CD8-positive, alpha-beta memory T cell (primary cell): Measurements from ENCODE around the gene MAP2K5. TPM values are rescaled to one million over a fixed set of nuclear protein-coding genes. Genes with fewer than 3 reads are reported as not detected.

Experiments
- CTCF ChIA-PET: fragments of 350-600 bp; sonication (Branson Sonifier 250); formaldehyde crosslinking; loops from one replicate; lab custom pipeline; 2021; ENCODE audit warnings: antibody characterized with exemption; lab: Charles Lee
- POLR2A ChIA-PET: fragments of 350-600 bp; sonication (Branson Sonifier 250); formaldehyde crosslinking; loops from one replicate; lab custom pipeline; 2021; ENCODE audit warnings: antibody characterized with exemption; lab: Charles Lee
- DNase-seq, 5 donors: peaks; one replicate each; pipeline versions ENCODE4 v3.0.0 to v3.0.0-alpha.2; 2020 to 2022; ENCODE audit warnings: mixed read lengths in 1 of 5
- H3K27ac ChIP-seq: one replicate; pipeline ENCODE4 v1.7.0; 2013; ENCODE audit warnings: low read depth, mild to moderate bottlenecking, low read length, moderate library complexity
- H3K27me3 ChIP-seq: 2 replicates; pipeline ENCODE4 v1.7.0; 2013; ENCODE audit warnings: low read length, mild to moderate bottlenecking; ENCODE audit not compliant: insufficient read depth, poor library complexity, severe bottlenecking
- H3K36me3 ChIP-seq: 2 replicates; pipeline ENCODE4 v1.7.0; 2013; ENCODE audit warnings: mild to moderate bottlenecking, low read length, moderate library complexity; ENCODE audit not compliant: insufficient read depth
- H3K4me1 ChIP-seq: 2 replicates; pipeline ENCODE4 v1.7.0; 2013; ENCODE audit warnings: mild to moderate bottlenecking, low read length, moderate library complexity; ENCODE audit not compliant: insufficient read depth
- H3K4me3 ChIP-seq: 2 replicates; pipeline ENCODE4 v1.7.0; 2013; ENCODE audit warnings: mild to moderate bottlenecking, low read length
- H3K9me3 ChIP-seq: 2 replicates; pipeline ENCODE4 v1.7.0; 2013; ENCODE audit warnings: mild to moderate bottlenecking, low read length
- H3K27ac Mint-ChIP-seq, 8 donors: one replicate each; pipeline ENCODE4 v1.8.0; 2020 to 2021; ENCODE audit warnings: mixed read lengths in 8 of 8, mild to moderate bottlenecking in 6 of 8, inconsistent platforms in 3 of 8, moderate library complexity in 3 of 8
- H3K27me3 Mint-ChIP-seq, 2 donors: one replicate each; pipeline ENCODE4 v1.8.0; 2020 to 2021; ENCODE audit warnings: mixed read lengths in 2 of 2, mild to moderate bottlenecking in 1 of 2, moderate library complexity in 1 of 2
- H3K36me3 Mint-ChIP-seq, 3 donors: one replicate each; pipeline ENCODE4 v1.8.0; 2020 to 2021; ENCODE audit warnings: mixed read lengths in 3 of 3, inconsistent platforms in 1 of 3, mild to moderate bottlenecking in 1 of 3
- H3K4me1 Mint-ChIP-seq, 3 donors: one replicate each; pipeline ENCODE4 v1.8.0; 2020 to 2021; ENCODE audit warnings: mixed read lengths in 3 of 3, inconsistent platforms in 1 of 3, mild to moderate bottlenecking in 1 of 3
- H3K4me3 Mint-ChIP-seq, 7 donors: one replicate each; pipeline ENCODE4 v1.8.0; 2020 to 2021; ENCODE audit warnings: mixed read lengths in 7 of 7, mild to moderate bottlenecking in 6 of 7, moderate library complexity in 4 of 7, inconsistent platforms in 2 of 7
- H3K9me3 Mint-ChIP-seq, 5 donors: one replicate each; pipeline ENCODE4 v1.8.0; 2020 to 2022; ENCODE audit warnings: mixed read lengths in 5 of 5, mild to moderate bottlenecking in 3 of 5, moderate library complexity in 2 of 5, inconsistent platforms in 1 of 5
- polyA plus RNA-seq: library from polyadenylated mRNA; unstranded; fragments of 300-500 nt; fragmentation: Illumina TruSeq; gene quantifications from one replicate; pipeline ENCODE4 v1.2.3, GENCODE V29; 2021
- total RNA-seq, 2 experiments: library from RNA; stranded (reverse); gene quantifications; one replicate each; pipeline ENCODE4 v1.2.3, GENCODE V29; 2021

The MAP2K5 gene
- total and polyA plus RNA-seq, 3 experiments from 2014 or later = 20.0 to 21.4 (median 20.1) TPM

DNA sequence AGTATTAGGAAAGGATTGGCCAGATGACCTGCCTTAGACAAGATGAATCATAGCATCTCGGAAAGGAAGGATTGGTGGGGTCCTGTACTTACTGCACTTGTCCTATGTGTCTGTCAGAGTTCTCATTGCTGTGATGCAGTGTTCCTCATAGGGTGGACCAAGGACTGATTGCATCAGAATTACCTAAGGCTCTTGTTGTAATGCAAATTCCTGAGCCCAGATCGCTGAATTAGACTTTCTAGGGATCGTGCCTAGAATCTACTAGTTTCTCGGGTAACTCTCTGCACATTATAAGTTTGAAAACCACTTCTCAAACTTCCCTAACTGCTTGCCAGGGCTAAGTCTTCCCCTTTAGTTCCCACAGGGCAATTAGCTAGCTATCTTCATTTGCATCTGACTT is 207.9 kb downstream of the MAP2K5 start:
- H3K27me3 Mint-ChIP-seq = no peaks in the 10 kb centered on the region
- no peak overlapping the region for H3K4me3 Mint-ChIP-seq
- H3K4me3 ChIP-seq = peak overlapping the region; percentile 8
- H3K27ac Mint-ChIP-seq = no peak overlapping the region
- DNase-seq = no peak
- no peaks in the 10 kb centered on the region for H3K27me3 ChIP-seq
- no peaks in the 10 kb centered on the region for H3K9me3 Mint-ChIP-seq
- H3K4me1 ChIP-seq = peaks cover 34% of the 10 kb centered on the region
- H3K4me1 Mint-ChIP-seq = peaks cover 24 to 32% (median 31%) of the 10 kb centered on the region in 3 donors
- ChIA-PET CTCF (no interaction called here), POLR2A (no interaction called here)
- H3K27ac ChIP-seq = no peak overlapping the region
- H3K9me3 ChIP-seq = no peaks in the 10 kb centered on the region
- no peaks in the 10 kb centered on the region for H3K36me3 ChIP-seq
- H3K36me3 Mint-ChIP-seq = peaks cover 4 to 8% (median 4%) of the 10 kb centered on the region in 3 donors

- H3K4me3 Mint-ChIP-seq = no peak overlapping the region
- peaks cover 0 to 2% (median 0%) of the 10 kb centered on the region in 3 donors for H3K36me3 Mint-ChIP-seq
- CTCF ChIA-PET = interaction anchor here (0.8 kb wide), 1 partner anchor 10 kb away, joined by 3 read pairs; no protein-coding TSS in a partner anchor
- DNase-seq = no peak
- no peak overlapping the region for H3K4me3 ChIP-seq
- peaks cover 40% of the 10 kb centered on the region for H3K4me1 ChIP-seq
- no peaks in the 10 kb centered on the region for H3K9me3 Mint-ChIP-seq
- no peak overlapping the region for H3K27ac ChIP-seq
- H3K9me3 ChIP-seq = no peaks in the 10 kb centered on the region
- POLR2A ChIA-PET = no interaction called here
- no peaks in the 10 kb centered on the region for H3K27me3 ChIP-seq
- peaks cover 38 to 50% (median 46%) of the 10 kb centered on the region in 3 donors for H3K4me1 Mint-ChIP-seq
- no peaks in the 10 kb centered on the region for H3K27me3 Mint-ChIP-seq
- peak overlapping the region in 2 of 8 donors; percentile 0 to 24 for H3K27ac Mint-ChIP-seq
- no peaks in the 10 kb centered on the region for H3K36me3 ChIP-seq
These were observed 211.4 kb downstream of the MAP2K5 start for GRCh38 chr15:67753891-67754290.

GRCh38 chr15:67755264-67755663 is 212.8 kb downstream of the MAP2K5 start:
- Mint-ChIP-seq H3K27me3 (no peaks in the 10 kb centered on the region), H3K9me3 (no peaks in the 10 kb centered on the region), H3K4me1 (peaks cover 40 to 54% (median 54%) of the 10 kb centered on the region in 3 donors), H3K27ac (peak overlapping the region in 7 of 8 donors; percentile 15 to 78 (median 43)), H3K4me3 (peak overlapping the region in 1 of 7 donors; percentile 1), H3K36me3 (peaks cover 0 to under 1% (median 0%) of the 10 kb centered on the region in 3 donors)
- H3K4me1 ChIP-seq = peaks cover 50% of the 10 kb centered on the region
- no peak for DNase-seq
- ChIA-PET CTCF (no interaction called here), POLR2A (no interaction called here)
- no peak overlapping the region for H3K27ac ChIP-seq
- no peak overlapping the region for H3K4me3 ChIP-seq
- H3K27me3 ChIP-seq = no peaks in the 10 kb centered on the region
- H3K9me3 ChIP-seq = no peaks in the 10 kb centered on the region
- H3K36me3 ChIP-seq = no peaks in the 10 kb centered on the region

- Histone ChIP-seq H3K4me1 (peaks cover 49% of the 10 kb centered on the region), H3K36me3 (no peaks in the 10 kb centered on the region), H3K4me3 (no peak overlapping the region), H3K9me3 (no peaks in the 10 kb centered on the region), H3K27ac (no peak overlapping the region), H3K27me3 (no peaks in the 10 kb centered on the region)
- POLR2A ChIA-PET = no interaction called here
- Mint-ChIP-seq H3K4me3 (no peak overlapping the region), H3K9me3 (no peaks in the 10 kb centered on the region), H3K4me1 (peaks cover 40 to 55% (median 54%) of the 10 kb centered on the region in 3 donors), H3K36me3 (no peaks in the 10 kb centered on the region), H3K27me3 (no peaks in the 10 kb centered on the region), H3K27ac (peak overlapping the region in 7 of 8 donors; percentile 1 to 73 (median 56))
- CTCF ChIA-PET = no interaction called here
- no peak for DNase-seq
These were observed 213.4 kb downstream of the MAP2K5 start for GRCh38 chr15:67755936-67756335.

- H3K9me3 Mint-ChIP-seq = no peaks in the 10 kb centered on the region
- CTCF ChIA-PET = interaction anchor here (1.1 kb wide), 1 partner anchor 13 kb away, joined by 3 read pairs; no protein-coding TSS in a partner anchor
- H3K9me3 ChIP-seq = no peaks in the 10 kb centered on the region
- no peaks in the 10 kb centered on the region for H3K36me3 ChIP-seq
- peak in 2 of 5 donors; percentile 24 to 77 for DNase-seq
- peak overlapping the region in 6 of 7 donors; percentile 16 to 47 (median 23) for H3K4me3 Mint-ChIP-seq
- POLR2A ChIA-PET = no interaction called here
- peaks cover 0 to 2% (median 0%) of the 10 kb centered on the region in 3 donors for H3K36me3 Mint-ChIP-seq
- H3K27ac ChIP-seq = no peak overlapping the region
- H3K27me3 Mint-ChIP-seq = no peaks in the 10 kb centered on the region
- H3K4me1 ChIP-seq = peaks cover 73% of the 10 kb centered on the region
- peak overlapping the region in 6 of 8 donors; percentile 6 to 74 (median 36) for H3K27ac Mint-ChIP-seq
- no peaks in the 10 kb centered on the region for H3K27me3 ChIP-seq
- peaks cover 41 to 70% (median 63%) of the 10 kb centered on the region in 3 donors for H3K4me1 Mint-ChIP-seq
- no peak overlapping the region for H3K4me3 ChIP-seq
These were observed 216.3 kb downstream of the MAP2K5 start for GRCh38 chr15:67758619-67759300.

- no peaks in the 10 kb centered on the region for H3K9me3 Mint-ChIP-seq
- H3K4me3 Mint-ChIP-seq = no peak overlapping the region
- ChIA-PET CTCF (no interaction called here), POLR2A (no interaction called here)
- Histone ChIP-seq H3K9me3 (no peaks in the 10 kb centered on the region), H3K27ac (no peak overlapping the region), H3K27me3 (no peaks in the 10 kb centered on the region), H3K36me3 (no peaks in the 10 kb centered on the region), H3K4me3 (no peak overlapping the region), H3K4me1 (peaks cover 65% of the 10 kb centered on the region)
- DNase-seq = no peak
- H3K27ac Mint-ChIP-seq = peak overlapping the region in 1 of 8 donors; percentile 53
- H3K4me1 Mint-ChIP-seq = peaks cover 25 to 49% (median 42%) of the 10 kb centered on the region in 3 donors
- H3K27me3 Mint-ChIP-seq = no peaks in the 10 kb centered on the region
- peaks cover 3 to 13% (median 4%) of the 10 kb centered on the region in 3 donors for H3K36me3 Mint-ChIP-seq
These were observed 218.4 kb downstream of the MAP2K5 start for GRCh38 chr15:67760901-67761300.

- POLR2A ChIA-PET = no interaction called here
- Mint-ChIP-seq H3K27me3 (no peaks in the 10 kb centered on the region), H3K36me3 (peaks cover 3 to 17% (median 4%) of the 10 kb centered on the region in 3 donors), H3K4me3 (no peak overlapping the region), H3K27ac (peak overlapping the region in 1 of 8 donors; percentile 53), H3K4me1 (peaks cover 22 to 46% (median 38%) of the 10 kb centered on the region in 3 donors), H3K9me3 (no peaks in the 10 kb centered on the region)
- Histone ChIP-seq H3K27ac (no peak overlapping the region), H3K4me1 (peaks cover 60% of the 10 kb centered on the region), H3K36me3 (no peaks in the 10 kb centered on the region), H3K4me3 (no peak overlapping the region), H3K27me3 (no peaks in the 10 kb centered on the region), H3K9me3 (no peaks in the 10 kb centered on the region)
- CTCF ChIA-PET = no interaction called here
- DNase-seq = no peak
These were observed 218.8 kb downstream of the MAP2K5 start for GRCh38 chr15:67761343-67761742.
